ENCODE measurements around the gene THAP4. TPM values are rescaled to one million over a fixed set of nuclear protein-coding genes. Genes with fewer than 3 reads are reported as not detected.

The THAP4 gene
- total and polyA plus RNA-seq, 2 experiments from 2014 or later: 62.9 to 80.4 TPM

DNA sequence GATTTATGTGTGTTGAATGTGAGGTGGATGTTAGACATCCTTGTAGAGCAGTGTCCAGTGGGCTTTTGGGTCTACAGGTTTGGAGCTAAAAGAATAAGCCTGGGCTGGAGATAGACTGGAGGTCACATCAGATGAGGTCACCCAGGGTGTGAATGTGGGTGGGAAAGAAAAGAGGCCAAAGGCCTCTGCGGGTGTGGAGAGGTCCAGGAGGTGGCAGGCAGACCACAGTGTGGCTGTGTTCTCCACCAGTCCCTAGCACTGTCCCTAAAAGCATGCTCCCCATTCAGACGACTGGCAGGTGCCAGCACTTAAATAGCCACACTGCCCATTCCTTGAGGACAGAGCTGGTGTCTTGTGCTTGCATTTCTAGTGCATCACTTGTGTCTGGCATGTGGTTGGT, 4.7 kb upstream of the THAP4 start (continued):
- TF ChIP-seq, protein P1, sequence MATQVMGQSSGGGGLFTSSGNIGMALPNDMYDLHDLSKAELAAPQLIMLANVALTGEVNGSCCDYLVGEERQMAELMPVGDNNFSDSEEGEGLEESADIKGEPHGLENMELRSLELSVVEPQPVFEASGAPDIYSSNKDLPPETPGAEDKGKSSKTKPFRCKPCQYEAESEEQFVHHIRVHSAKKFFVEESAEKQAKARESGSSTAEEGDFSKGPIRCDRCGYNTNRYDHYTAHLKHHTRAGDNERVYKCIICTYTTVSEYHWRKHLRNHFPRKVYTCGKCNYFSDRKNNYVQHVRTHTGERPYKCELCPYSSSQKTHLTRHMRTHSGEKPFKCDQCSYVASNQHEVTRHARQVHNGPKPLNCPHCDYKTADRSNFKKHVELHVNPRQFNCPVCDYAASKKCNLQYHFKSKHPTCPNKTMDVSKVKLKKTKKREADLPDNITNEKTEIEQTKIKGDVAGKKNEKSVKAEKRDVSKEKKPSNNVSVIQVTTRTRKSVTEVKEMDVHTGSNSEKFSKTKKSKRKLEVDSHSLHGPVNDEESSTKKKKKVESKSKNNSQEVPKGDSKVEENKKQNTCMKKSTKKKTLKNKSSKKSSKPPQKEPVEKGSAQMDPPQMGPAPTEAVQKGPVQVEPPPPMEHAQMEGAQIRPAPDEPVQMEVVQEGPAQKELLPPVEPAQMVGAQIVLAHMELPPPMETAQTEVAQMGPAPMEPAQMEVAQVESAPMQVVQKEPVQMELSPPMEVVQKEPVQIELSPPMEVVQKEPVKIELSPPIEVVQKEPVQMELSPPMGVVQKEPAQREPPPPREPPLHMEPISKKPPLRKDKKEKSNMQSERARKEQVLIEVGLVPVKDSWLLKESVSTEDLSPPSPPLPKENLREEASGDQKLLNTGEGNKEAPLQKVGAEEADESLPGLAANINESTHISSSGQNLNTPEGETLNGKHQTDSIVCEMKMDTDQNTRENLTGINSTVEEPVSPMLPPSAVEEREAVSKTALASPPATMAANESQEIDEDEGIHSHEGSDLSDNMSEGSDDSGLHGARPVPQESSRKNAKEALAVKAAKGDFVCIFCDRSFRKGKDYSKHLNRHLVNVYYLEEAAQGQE (IDR thresholded peaks at IDR 0.05; ENCODE audit: unreplicated experiment): no peak
- no peak for TF ChIP-seq EZH2 (IDR thresholded peaks at IDR 0.05; ENCODE audit: low read depth, unreplicated experiment)
- TF ChIP-seq, protein P2, sequence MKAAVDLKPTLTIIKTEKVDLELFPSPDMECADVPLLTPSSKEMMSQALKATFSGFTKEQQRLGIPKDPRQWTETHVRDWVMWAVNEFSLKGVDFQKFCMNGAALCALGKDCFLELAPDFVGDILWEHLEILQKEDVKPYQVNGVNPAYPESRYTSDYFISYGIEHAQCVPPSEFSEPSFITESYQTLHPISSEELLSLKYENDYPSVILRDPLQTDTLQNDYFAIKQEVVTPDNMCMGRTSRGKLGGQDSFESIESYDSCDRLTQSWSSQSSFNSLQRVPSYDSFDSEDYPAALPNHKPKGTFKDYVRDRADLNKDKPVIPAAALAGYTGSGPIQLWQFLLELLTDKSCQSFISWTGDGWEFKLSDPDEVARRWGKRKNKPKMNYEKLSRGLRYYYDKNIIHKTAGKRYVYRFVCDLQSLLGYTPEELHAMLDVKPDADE (IDR thresholded peaks at IDR 0.05): no peak
- no peak for TF ChIP-seq ZNF331 (CRISPR knock-in tag; IDR thresholded peaks at IDR 0.05; ENCODE audit: low read depth)
- TF ChIP-seq, protein P3, sequence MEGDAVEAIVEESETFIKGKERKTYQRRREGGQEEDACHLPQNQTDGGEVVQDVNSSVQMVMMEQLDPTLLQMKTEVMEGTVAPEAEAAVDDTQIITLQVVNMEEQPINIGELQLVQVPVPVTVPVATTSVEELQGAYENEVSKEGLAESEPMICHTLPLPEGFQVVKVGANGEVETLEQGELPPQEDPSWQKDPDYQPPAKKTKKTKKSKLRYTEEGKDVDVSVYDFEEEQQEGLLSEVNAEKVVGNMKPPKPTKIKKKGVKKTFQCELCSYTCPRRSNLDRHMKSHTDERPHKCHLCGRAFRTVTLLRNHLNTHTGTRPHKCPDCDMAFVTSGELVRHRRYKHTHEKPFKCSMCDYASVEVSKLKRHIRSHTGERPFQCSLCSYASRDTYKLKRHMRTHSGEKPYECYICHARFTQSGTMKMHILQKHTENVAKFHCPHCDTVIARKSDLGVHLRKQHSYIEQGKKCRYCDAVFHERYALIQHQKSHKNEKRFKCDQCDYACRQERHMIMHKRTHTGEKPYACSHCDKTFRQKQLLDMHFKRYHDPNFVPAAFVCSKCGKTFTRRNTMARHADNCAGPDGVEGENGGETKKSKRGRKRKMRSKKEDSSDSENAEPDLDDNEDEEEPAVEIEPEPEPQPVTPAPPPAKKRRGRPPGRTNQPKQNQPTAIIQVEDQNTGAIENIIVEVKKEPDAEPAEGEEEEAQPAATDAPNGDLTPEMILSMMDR (conservative IDR thresholded peaks at IDR 0.05; ENCODE audit: low read depth in 2 of 2): no peak

DNA sequence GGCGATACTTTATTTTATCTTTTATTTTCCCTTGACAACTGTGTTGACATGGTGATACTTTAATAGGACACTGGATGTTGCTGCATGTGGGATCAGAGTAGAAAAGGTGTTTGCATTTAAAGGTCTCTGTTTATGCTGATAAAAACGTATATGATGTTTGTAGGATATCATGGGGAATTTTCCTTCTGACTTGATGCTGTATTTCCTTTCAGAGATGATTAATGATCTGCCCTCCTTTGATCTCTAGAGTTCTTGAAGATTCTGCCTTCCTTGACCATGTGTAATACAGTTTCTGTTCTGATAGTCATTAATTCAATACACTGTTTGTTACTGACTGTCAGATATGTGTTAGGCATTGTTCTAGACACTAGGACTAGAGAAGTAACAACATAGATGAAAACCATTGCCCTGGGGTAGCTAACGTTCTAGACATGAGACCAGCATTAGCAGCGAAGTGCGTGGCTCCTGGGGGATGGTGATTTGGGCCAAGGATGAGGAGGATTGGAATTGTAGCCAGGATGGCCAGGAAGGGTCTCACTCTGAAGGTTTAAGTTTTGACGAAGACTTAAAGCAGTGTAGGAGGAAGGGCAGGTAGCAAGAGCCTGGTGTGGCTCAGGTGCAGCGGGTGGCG, 3.3 kb upstream of the THAP4 start:
- H3K27ac Mint-ChIP-seq: no peak overlapping the region
- H3K4me3 Mint-ChIP-seq: no peak overlapping the region

More for the DNA sequence above, 3.3 kb upstream of the THAP4 start:
- H3K79me2 ChIP-seq (replicated peaks; ENCODE audit: insufficient read depth): peaks cover 86% of the 10 kb centered on the region
- TF ChIP-seq EZH2phosphoT487 (IDR thresholded peaks at IDR 0.05; ENCODE audit: unreplicated experiment): no peak
- no peaks in the 10 kb centered on the region for H3K9me2 ChIP-seq (ENCODE audit: insufficient read depth)
- H3F3A ChIP-seq (replicated peaks; ENCODE audit: low read depth): peaks cover 14% of the 10 kb centered on the region
- H3K27me3 ChIP-seq (ENCODE audit: insufficient read depth): no peaks in the 10 kb centered on the region
- no peak overlapping the region for H3K27ac ChIP-seq (ENCODE audit: low read depth)
- Mint-ChIP-seq H3K4me1 (peaks cover 30% of the 10 kb centered on the region), H3K36me3 (ENCODE audit: low read depth) (peaks cover 45% of the 10 kb centered on the region), H3K27me3 (ENCODE audit: insufficient read depth, low read depth, poor library complexity) (peaks cover 22% of the 10 kb centered on the region), H3K9me3 (peaks cover 22% of the 10 kb centered on the region)
- no peak overlapping the region for H3K4me2 ChIP-seq
- peaks cover 14% of the 10 kb centered on the region for H3K36me3 ChIP-seq (ENCODE audit: insufficient read depth)
- no peak overlapping the region for H2AFZ ChIP-seq
- ATAC-seq: no peak
- DNase-seq (ENCODE audit: low spot score): no peak
- H4K20me1 ChIP-seq (replicated peaks; ENCODE audit: insufficient read depth): peaks cover 50% of the 10 kb centered on the region
- peaks cover 25% of the 10 kb centered on the region for H3K4me1 ChIP-seq (ENCODE audit: insufficient read depth)
- H3K4me3 ChIP-seq: no peak overlapping the region
